DMS79 treated with DMSO at 0.1 percent for 48 hours (cell line): ENCODE measurements around the gene ABI1.
A peak's percentile ranks its signal among the peaks of the same experiment; 100 is the strongest.

ENCODE experiments used
- DNase-seq: peaks from one replicate; lab custom pipeline; 2025; lab: John Stamatoyannopoulos, UW

Gene ABI1

GRCh38 chr10:26765549-26765948 lies 95.2 kb downstream of the ABI1 start:
- no peak for DNase-seq

GRCh38 chr10:26759008-26759407 lies 101.8 kb downstream of the ABI1 start:
- DNase-seq, result no peak

- DNase-seq, result no peak
These were observed 105.3 kb downstream of the ABI1 start for GRCh38 chr10:26755443-26755903.

- DNase-seq, result no peak
These were observed 114.7 kb downstream of the ABI1 start for GRCh38 chr10:26746061-26746460.

- DNase-seq, result no peak
These were observed 116.9 kb downstream of the ABI1 start for GRCh38 chr10:26743841-26744240.

- DNase-seq, result no peak
These were observed 117.7 kb downstream of the ABI1 start for GRCh38 chr10:26743091-26743490.

- DNase-seq, result no peak
These were observed 119.4 kb downstream of the ABI1 start for GRCh38 chr10:26741368-26741767.

GRCh38 chr10:26739071-26739631 lies 121.6 kb downstream of the ABI1 start:
- DNase-seq, result no peak

GRCh38 chr10:26738301-26738911 lies 122.4 kb downstream of the ABI1 start:
- no peak for DNase-seq

GRCh38 chr10:26737730-26738129 lies 123.0 kb downstream of the ABI1 start:
- DNase-seq, result no peak

GRCh38 chr10:26735435-26735834 lies 125.3 kb downstream of the ABI1 start:
- no peak for DNase-seq

GRCh38 chr10:26733750-26734568 lies 126.8 kb downstream of the ABI1 start:
- no peak for DNase-seq

- DNase-seq, result no peak
These were observed 130.2 kb downstream of the ABI1 start for GRCh38 chr10:26730552-26730951.

GRCh38 chr10:26729395-26729794 lies 131.4 kb downstream of the ABI1 start:
- no peak for DNase-seq

GRCh38 chr10:26728957-26729356 lies 131.8 kb downstream of the ABI1 start:
- DNase-seq, result no peak

GRCh38 chr10:26727005-26727404 lies 133.8 kb downstream of the ABI1 start:
- no peak for DNase-seq

- peak; percentile 9 for DNase-seq
These were observed 134.7 kb downstream of the ABI1 start for GRCh38 chr10:26725837-26726727.

GRCh38 chr10:26723016-26723415 lies 137.7 kb downstream of the ABI1 start:
- no peak for DNase-seq

GRCh38 chr10:26721561-26721960 lies 139.2 kb downstream of the ABI1 start:
- DNase-seq, result no peak

GRCh38 chr10:26717476-26717875 lies 143.3 kb downstream of the ABI1 start:
- no peak for DNase-seq

- no peak for DNase-seq
These were observed 145.6 kb downstream of the ABI1 start for GRCh38 chr10:26715137-26715487.

- no peak for DNase-seq
These were observed 146.2 kb downstream of the ABI1 start for GRCh38 chr10:26714415-26715136.
